OCI-LY1 (cell line): ENCODE measurements around the gene GATAD1.

ENCODE experiments used
- CTCF ChIP-seq: fragments of 200-600 bp; sonication (generic), shearing (Covaris generic); IDR thresholded peaks from 2 replicates; pipeline ENCODE4 v1.5.1; 2017; ENCODE audit warnings: mild to moderate bottlenecking, antibody characterized with exemption, low read length, moderate library complexity, mixed read lengths
- EZH2 ChIP-seq: fragments of 200-600 bp; sonication (generic), shearing (Covaris generic); IDR thresholded peaks from 2 replicates; pipeline ENCODE4 v1.8.0; 2017; ENCODE audit warnings: borderline replicate concordance, mixed run types, mild to moderate bottlenecking, antibody characterized with exemption, low read length, moderate library complexity, mixed read lengths

- TF ChIP-seq CTCF (no peak), EZH2 (no peak)
These were observed 14.3 kb upstream of the GATAD1 start for GRCh38 chr7:92433019-92433418.
